HepG2 (cell line): ENCODE data around the gene LRP1B.

ENCODE experiments used
- FOXM1 ChIP-seq: sonication (generic); formaldehyde crosslinking; IDR thresholded peaks from 2 replicates; pipeline ENCODE4 v1.5.0; 2020; ENCODE audit warnings: missing genetic modification reagents
- JUN ChIP-seq: sonication (generic); formaldehyde crosslinking; IDR thresholded peaks from 2 replicates; pipeline ENCODE4 v1.4.0; 2020; ENCODE audit warnings: mild to moderate bottlenecking, missing genetic modification reagents
- JUNB ChIP-seq: sonication (generic); formaldehyde crosslinking; IDR thresholded peaks from 2 replicates; pipeline ENCODE4 v1.8.0; 2022; ENCODE audit warnings: missing genetic modification reagents, mild to moderate bottlenecking, borderline replicate concordance
- MAZ ChIP-seq, 2 experiments: sonication (generic) in 1 of 2; formaldehyde crosslinking in 1 of 2; IDR thresholded peaks; 2 replicates each; pipeline versions ENCODE4 v1.5.0 to v1.6.1; 2012 to 2020; ENCODE audit warnings: low read depth in 2 of 2, mild to moderate bottlenecking in 2 of 2, borderline replicate concordance in 1 of 2, improper control_type of control experiment in 1 of 2, low read length in 1 of 2, missing genetic modification reagents in 1 of 2, moderate library complexity in 1 of 2
- NRL ChIP-seq: sonication (generic); formaldehyde crosslinking; IDR thresholded peaks from 2 replicates; pipeline ENCODE4 v1.5.0; 2020; ENCODE audit warnings: missing genetic modification reagents, mild to moderate bottlenecking, moderate library complexity, borderline replicate concordance
- PHB2 ChIP-seq: fragments of 450-650 bp; IDR thresholded peaks from 2 replicates; pipeline ENCODE4 v1.6.1; 2018; ENCODE audit not compliant: partially characterized antibody
- RAD21 ChIP-seq: fragments of 450-650 bp; formaldehyde crosslinking; IDR thresholded peaks from 2 replicates; pipeline ENCODE4 v1.5.0; 2020; ENCODE audit warnings: mild to moderate bottlenecking
- TF ChIP-seq, protein P1 (sequence below): sonication (generic); formaldehyde crosslinking; IDR thresholded peaks from 2 replicates; pipeline ENCODE4 v1.4.0; 2020; ENCODE audit warnings: missing genetic modification reagents
- TF ChIP-seq, protein P2 (sequence below), 2 experiments: fragments of 450-650 bp in 1 of 2; sonication (generic) in 1 of 2; formaldehyde crosslinking; IDR thresholded peaks; 2 replicates each; pipeline versions ENCODE4 v1.5.0 to v1.8.0; 2020 to 2022; ENCODE audit warnings: mild to moderate bottlenecking in 1 of 2, missing genetic modification reagents in 1 of 2

DNA sequence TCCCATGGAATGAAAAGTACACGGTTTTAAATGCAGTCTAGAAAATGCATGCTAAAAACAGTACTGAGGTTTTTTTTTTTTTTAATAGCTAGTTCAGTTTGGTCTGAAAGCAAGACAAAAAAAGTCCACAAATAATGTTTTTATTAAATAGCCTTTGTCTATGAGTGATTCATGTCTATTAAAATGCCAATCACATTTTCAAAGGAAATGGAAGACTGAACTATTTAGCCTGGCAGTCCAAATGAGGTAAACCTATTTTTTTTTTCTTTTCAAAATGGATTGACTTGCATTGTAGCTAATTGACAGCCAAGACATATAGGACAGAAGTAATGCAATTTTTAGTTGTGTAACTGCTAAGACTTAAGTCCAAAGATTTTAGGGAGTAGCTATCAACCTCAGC is 90.3 kb downstream of the LRP1B start:
- TF ChIP-seq PHB2 (no peak), RAD21 (CRISPR knock-in tag) (no peak), JUNB (CRISPR knock-in tag) (no peak), JUN (CRISPR knock-in tag) (no peak), NRL (CRISPR knock-in tag) (no peak), FOXM1 (no peak), MAZ (IDR thresholded peaks at IDR 0.05; ENCODE audit: borderline replicate concordance, low read depth, low read length) (no peak), MAZ (CRISPR knock-in tag; IDR thresholded peaks at IDR 0.05; ENCODE audit: low read depth) (no peak)
- TF ChIP-seq, protein P1, sequence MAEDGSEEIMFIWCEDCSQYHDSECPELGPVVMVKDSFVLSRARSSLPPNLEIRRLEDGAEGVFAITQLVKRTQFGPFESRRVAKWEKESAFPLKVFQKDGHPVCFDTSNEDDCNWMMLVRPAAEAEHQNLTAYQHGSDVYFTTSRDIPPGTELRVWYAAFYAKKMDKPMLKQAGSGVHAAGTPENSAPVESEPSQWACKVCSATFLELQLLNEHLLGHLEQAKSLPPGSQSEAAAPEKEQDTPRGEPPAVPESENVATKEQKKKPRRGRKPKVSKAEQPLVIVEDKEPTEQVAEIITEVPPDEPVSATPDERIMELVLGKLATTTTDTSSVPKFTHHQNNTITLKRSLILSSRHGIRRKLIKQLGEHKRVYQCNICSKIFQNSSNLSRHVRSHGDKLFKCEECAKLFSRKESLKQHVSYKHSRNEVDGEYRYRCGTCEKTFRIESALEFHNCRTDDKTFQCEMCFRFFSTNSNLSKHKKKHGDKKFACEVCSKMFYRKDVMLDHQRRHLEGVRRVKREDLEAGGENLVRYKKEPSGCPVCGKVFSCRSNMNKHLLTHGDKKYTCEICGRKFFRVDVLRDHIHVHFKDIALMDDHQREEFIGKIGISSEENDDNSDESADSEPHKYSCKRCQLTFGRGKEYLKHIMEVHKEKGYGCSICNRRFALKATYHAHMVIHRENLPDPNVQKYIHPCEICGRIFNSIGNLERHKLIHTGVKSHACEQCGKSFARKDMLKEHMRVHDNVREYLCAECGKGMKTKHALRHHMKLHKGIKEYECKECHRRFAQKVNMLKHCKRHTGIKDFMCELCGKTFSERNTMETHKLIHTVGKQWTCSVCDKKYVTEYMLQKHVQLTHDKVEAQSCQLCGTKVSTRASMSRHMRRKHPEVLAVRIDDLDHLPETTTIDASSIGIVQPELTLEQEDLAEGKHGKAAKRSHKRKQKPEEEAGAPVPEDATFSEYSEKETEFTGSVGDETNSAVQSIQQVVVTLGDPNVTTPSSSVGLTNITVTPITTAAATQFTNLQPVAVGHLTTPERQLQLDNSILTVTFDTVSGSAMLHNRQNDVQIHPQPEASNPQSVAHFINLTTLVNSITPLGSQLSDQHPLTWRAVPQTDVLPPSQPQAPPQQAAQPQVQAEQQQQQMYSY (CRISPR knock-in tag): no peak
- TF ChIP-seq, protein P2, sequence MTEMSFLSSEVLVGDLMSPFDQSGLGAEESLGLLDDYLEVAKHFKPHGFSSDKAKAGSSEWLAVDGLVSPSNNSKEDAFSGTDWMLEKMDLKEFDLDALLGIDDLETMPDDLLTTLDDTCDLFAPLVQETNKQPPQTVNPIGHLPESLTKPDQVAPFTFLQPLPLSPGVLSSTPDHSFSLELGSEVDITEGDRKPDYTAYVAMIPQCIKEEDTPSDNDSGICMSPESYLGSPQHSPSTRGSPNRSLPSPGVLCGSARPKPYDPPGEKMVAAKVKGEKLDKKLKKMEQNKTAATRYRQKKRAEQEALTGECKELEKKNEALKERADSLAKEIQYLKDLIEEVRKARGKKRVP (CRISPR knock-in tag; IDR thresholded peaks at IDR 0.05): no peak
